HepG2 (cell line): Measurements from ENCODE around the gene TMEM256. TPM values are rescaled to one million over a fixed set of nuclear protein-coding genes. Genes with fewer than 3 reads are reported as not detected.
A peak's percentile ranks its signal among the peaks of the same experiment; 100 is the strongest.

ENCODE experiments used
- AFF4 ChIP-seq: sonication (generic); formaldehyde crosslinking; IDR thresholded peaks from 2 replicates; pipeline ENCODE4 v1.4.0; 2020; ENCODE audit warnings: missing genetic modification reagents
- ATF5 ChIP-seq: sonication (generic); formaldehyde crosslinking; IDR thresholded peaks from 2 replicates; pipeline ENCODE4 v1.4.0; 2020; ENCODE audit warnings: mild to moderate bottlenecking, low read depth, missing genetic modification reagents
- HMGXB4 ChIP-seq, 2 experiments: sonication (generic) in 1 of 2; formaldehyde crosslinking in 1 of 2; IDR thresholded peaks; 2 replicates each; pipeline versions ENCODE4 v1.4.0 to v1.6.1; 2018 to 2020; ENCODE audit warnings: missing genetic modification reagents in 2 of 2, borderline replicate concordance in 1 of 2, low read depth in 1 of 2, mild to moderate bottlenecking in 1 of 2, missing biosample characterization in 1 of 2
- JUNB ChIP-seq: sonication (generic); formaldehyde crosslinking; IDR thresholded peaks from 2 replicates; pipeline ENCODE4 v1.8.0; 2022; ENCODE audit warnings: missing genetic modification reagents, mild to moderate bottlenecking, borderline replicate concordance
- NCOR1 ChIP-seq: fragments of 200-600 bp; sonication (generic); IDR thresholded peaks from 2 replicates; pipeline ENCODE4 v1.7.0; 2017; ENCODE audit warnings: antibody characterized with exemption, low read length, borderline replicate concordance
- POLR2AphosphoS2 ChIP-seq: IDR thresholded peaks from 2 replicates; pipeline ENCODE4 v1.6.1; 2011; ENCODE audit warnings: low read depth, low read length, improper control_type of control experiment
- REST ChIP-seq, 2 experiments: IDR thresholded peaks; 2 replicates each; pipeline ENCODE4 v1.6.1; 2011 to 2012; ENCODE audit warnings: low read length in 2 of 2, borderline replicate concordance in 1 of 2, low read depth in 1 of 2, mild to moderate bottlenecking in 1 of 2, moderate library complexity in 1 of 2
- TAF1 ChIP-seq: sonication (generic); formaldehyde crosslinking; IDR thresholded peaks from 2 replicates; pipeline ENCODE4 v1.4.0; 2020; ENCODE audit warnings: missing genetic modification reagents
- TGIF2 ChIP-seq: IDR thresholded peaks from 2 replicates; pipeline ENCODE4 v1.6.1; 2016; ENCODE audit warnings: control low read depth, missing compliant biosample characterization
- XRCC5 ChIP-seq: fragments of 200-400 bp; formaldehyde crosslinking; optimal IDR thresholded peaks from 2 replicates; pipeline ENCODE3; 2017; ENCODE audit warnings: mild to moderate bottlenecking, low read length
- ZBTB20 ChIP-seq: sonication (generic); formaldehyde crosslinking; IDR thresholded peaks from 2 replicates; pipeline ENCODE4 v1.8.1; 2023; ENCODE audit warnings: missing genetic modification reagents, low read depth, mild to moderate bottlenecking, borderline replicate concordance
- ZNF205 ChIP-seq: IDR thresholded peaks from 2 replicates; pipeline ENCODE4 v1.6.1; 2018; ENCODE audit warnings: missing biosample characterization, missing genetic modification reagents
- ZNF253 ChIP-seq: sonication (generic); formaldehyde crosslinking; IDR thresholded peaks from 2 replicates; pipeline ENCODE4 v1.8.0; 2022; ENCODE audit warnings: mild to moderate bottlenecking, missing genetic modification reagents, borderline replicate concordance
- ZNF337 ChIP-seq: sonication (generic); formaldehyde crosslinking; IDR thresholded peaks from 2 replicates; pipeline ENCODE4 v1.5.1; 2020; ENCODE audit warnings: missing genetic modification reagents, low read depth, mild to moderate bottlenecking, borderline replicate concordance
- ZNF460 ChIP-seq: sonication (generic); formaldehyde crosslinking; IDR thresholded peaks from 2 replicates; pipeline ENCODE4 v1.5.1; 2020; ENCODE audit warnings: missing genetic modification reagents, mild to moderate bottlenecking, borderline replicate concordance
- ZNF543 ChIP-seq: sonication (generic); formaldehyde crosslinking; IDR thresholded peaks from 2 replicates; pipeline ENCODE4 v1.4.0; 2020; ENCODE audit warnings: mild to moderate bottlenecking, missing genetic modification reagents
- ZNF572 ChIP-seq: sonication (generic); formaldehyde crosslinking; IDR thresholded peaks from 2 replicates; pipeline ENCODE4 v1.5.1; 2020; ENCODE audit warnings: mild to moderate bottlenecking, missing genetic modification reagents
- ZSCAN29 ChIP-seq: sonication (generic); formaldehyde crosslinking; conservative IDR thresholded peaks from 2 replicates; pipeline ENCODE4 v1.4.0; 2020; ENCODE audit warnings: mild to moderate bottlenecking, missing genetic modification reagents
- polyA plus RNA-seq, 8 experiments: library from polyadenylated mRNA; depleted of rRNA in 3 of 8; stranded (reverse) in 7 of 8; unstranded in 1 of 8; fragments of >200 nt; fragmentation: Illumina TruSeq in 4 of 8; extraction: Trizol in 4 of 8; gene quantifications; 2 replicates each; pipeline versions ENCODE4 v1.2.1 to v1.2.3, GENCODE V29; 2011 to 2016; ENCODE audit warnings: low read depth in 4 of 8, missing spikeins in 1 of 8, mixed read lengths in 1 of 8; ENCODE audit not compliant: insufficient read depth in 1 of 8
- total RNA-seq, 5 experiments: library from RNA; depleted of rRNA; stranded (reverse); fragments of >200 nt; fragmentation: Illumina TruSeq; extraction: Trizol; gene quantifications; 2 replicates each; pipeline ENCODE4 v1.2.3, GENCODE V29; 2016; ENCODE audit warnings: low read depth in 1 of 5

TMEM256 gene
- total and polyA plus RNA-seq, 2 of the 13 experiments (the other 11 are each of a cell fraction or from before 2014, with no cell fraction given), result 231 to 252 TPM

- TF ChIP-seq REST (IDR thresholded peaks at IDR 0.05; ENCODE audit: borderline replicate concordance in 1 of 2, low read depth in 1 of 2, low read length in 2 of 2), result no peak
- TF ChIP-seq ZNF460, result no peak; the same call in 1 of the 2 replicates
- no peak for TF ChIP-seq JUNB
- TF ChIP-seq ZNF205 (CRISPR knock-in tag), result 0 out of 2 replicates have a peak, but pooled peaks have one; percentile 31
- TF ChIP-seq NCOR1, result no peak
- no peak for TF ChIP-seq ATF5 (CRISPR knock-in tag)
- TF ChIP-seq ZNF572 (CRISPR knock-in tag), result peak; percentile 74; the same call in 1 of the 2 replicates
- peak in 1 of 2 experiments; percentile 55; a peak in 2 of 4 replicates for TF ChIP-seq HMGXB4 (CRISPR knock-in tag; IDR thresholded peaks at IDR 0.05; ENCODE audit: borderline replicate concordance in 1 of 2, low read depth in 1 of 2)
- no peak for TF ChIP-seq AFF4
- TF ChIP-seq ZBTB20 (CRISPR knock-in tag), result 0 out of 2 replicates have a peak, but pooled peaks have one; percentile 55
- no peak for TF ChIP-seq TGIF2 (CRISPR knock-in tag)
- TF ChIP-seq TAF1, result peak; percentile 50; the same call in 1 of the 2 replicates
- no peak for TF ChIP-seq ZSCAN29 (CRISPR knock-in tag)
- no peak; the same call in 1 of the 2 replicates for TF ChIP-seq ZNF253 (CRISPR knock-in tag)
- 0 out of 2 replicates have a peak, but pooled peaks have one; percentile 13 for TF ChIP-seq ZNF543 (CRISPR knock-in tag)
- TF ChIP-seq XRCC5, result peak; percentile 21
- no peak for TF ChIP-seq ZNF337 (CRISPR knock-in tag)
- TF ChIP-seq POLR2AphosphoS2, result no peak
Observed at GRCh38 chr17:7394452-7395191, 9.3 kb downstream of the TMEM256 start, which contains the start of gene PLSCR3 (continued).
